ENCODE data around the gene IVL.
A peak's percentile ranks its signal among the peaks of the same experiment; 100 is the strongest.

The IVL gene

GRCh38 chr1:152953761-152954160 is 45.4 kb downstream of the IVL start:
- no peak for DNase-seq

DNA sequence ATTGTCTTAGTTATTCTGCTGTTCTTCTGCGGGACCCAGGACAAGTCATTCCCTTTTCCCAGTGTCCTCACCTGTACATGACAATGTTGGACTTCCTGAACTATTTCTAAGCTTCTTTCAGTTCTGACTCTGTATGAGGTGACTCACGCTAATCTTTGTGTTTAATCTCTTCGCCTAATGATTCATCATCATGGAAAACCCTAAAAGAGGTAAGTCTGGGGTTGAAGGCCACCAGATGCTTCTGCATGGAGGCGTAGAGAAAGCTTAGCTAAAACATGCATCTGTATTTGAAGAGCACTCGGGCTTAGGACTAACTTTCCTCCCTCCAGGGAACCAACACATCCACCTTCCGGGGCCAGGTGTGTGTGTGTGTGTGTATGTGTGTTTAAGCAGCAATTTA is 46.1 kb downstream of the IVL start:
- no peak for DNase-seq

GRCh38 chr1:152957561-152957960 is 49.2 kb downstream of the IVL start:
- no peak for DNase-seq

GRCh38 chr1:152959273-152959672 is 50.9 kb downstream of the IVL start:
- no peak for DNase-seq

- peak in 1 of 3 experiments; percentile 43 for DNase-seq
Observed at GRCh38 chr1:152959801-152960451, 51.6 kb downstream of the IVL start.

- DNase-seq, result no peak
Observed at GRCh38 chr1:152960452-152961044, 52.2 kb downstream of the IVL start.
